Natural killer cell (primary cell): ENCODE measurements around the gene THSD8. TPM values are rescaled to one million over a fixed set of nuclear protein-coding genes. Genes with fewer than 3 reads are reported as not detected.
A peak's percentile ranks its signal among the peaks of the same experiment; 100 is the strongest.

Source experiments
- ATAC-seq, 3 donors: fragments of 150-1000 bp in 2 of 3; fragments of 200-7000 bp in 1 of 3; cut with Tn5 transposase; 1 replicate in 1 of 3; 2 replicates in 2 of 3; pipeline ENCODE4 v1.10.0; 2021; ENCODE audit warnings: mild to moderate bottlenecking in 2 of 3, moderate library complexity in 2 of 3
- DNase-seq, 2 donors: peaks; one replicate each; pipeline versions ENCODE4 v3.0.0 to v3.0.0-alpha.2; 2013 to 2021; ENCODE audit warnings: mixed read lengths in 1 of 2
- H3K27ac ChIP-seq: one replicate; pipeline ENCODE4 v1.5.1; 2013; ENCODE audit warnings: mild to moderate bottlenecking, low read length
- H3K27me3 ChIP-seq: one replicate; pipeline ENCODE4 v1.6.1; 2013; ENCODE audit warnings: low read length; ENCODE audit not compliant: control insufficient read depth, insufficient read depth
- H3K36me3 ChIP-seq: one replicate; pipeline ENCODE4 v1.6.1; 2013; ENCODE audit warnings: low read length; ENCODE audit not compliant: control insufficient read depth, insufficient read depth
- H3K4me1 ChIP-seq: one replicate; pipeline ENCODE4 v1.6.1; 2013; ENCODE audit warnings: low read length; ENCODE audit not compliant: control insufficient read depth, insufficient read depth
- H3K4me3 ChIP-seq: one replicate; pipeline ENCODE4 v1.5.1; 2013; ENCODE audit warnings: low read length
- H3K9me3 ChIP-seq: one replicate; pipeline ENCODE4 v1.6.1; 2013; ENCODE audit warnings: low read length; ENCODE audit not compliant: control insufficient read depth, insufficient read depth
- H3K27ac Mint-ChIP-seq, 2 donors: one replicate each; pipeline ENCODE4 v1.8.0; 2022; ENCODE audit warnings: mild to moderate bottlenecking in 2 of 2, mixed read lengths in 2 of 2, moderate library complexity in 1 of 2
- H3K27me3 Mint-ChIP-seq, 2 donors: one replicate each; pipeline ENCODE4 v1.8.0; 2022; ENCODE audit warnings: low read depth in 2 of 2, mixed read lengths in 2 of 2
- H3K36me3 Mint-ChIP-seq: one replicate; pipeline ENCODE4 v1.8.0; 2022; ENCODE audit warnings: mixed read lengths
- H3K4me1 Mint-ChIP-seq, 2 donors: one replicate each; pipeline ENCODE4 v1.8.0; 2022; ENCODE audit warnings: mixed read lengths in 2 of 2
- H3K4me3 Mint-ChIP-seq: one replicate; pipeline ENCODE4 v1.8.0; 2022; ENCODE audit warnings: mild to moderate bottlenecking, moderate library complexity, mixed read lengths
- H3K9me3 Mint-ChIP-seq, 2 donors: one replicate each; pipeline ENCODE4 v1.8.0; 2022; ENCODE audit warnings: mixed read lengths in 2 of 2
- CTCF ChIP-seq: fragments of 200-600 bp; IDR thresholded peaks from one replicate; pipeline ENCODE4 v1.8.0; 2022; ENCODE audit warnings: antibody characterized with exemption
- WGBS: methylation state at CpG from one replicate; pipeline ENCODE4 v1.1.7; 2013; ENCODE audit warnings: missing lambda C conversion rate; ENCODE audit not compliant: insufficient coverage; 5-methylcytosine and 5-hydroxymethylcytosine counted together
- intact Hi-C: fragments of 100-400 bp; cut with micrococcal nuclease; formaldehyde crosslinking; loops from one replicate; pipeline ENCODE4 v1.14.2; 2022
- total RNA-seq, 4 donors: library from RNA; stranded (reverse); fragments of 120-200 nt in 1 of 4; gene quantifications; one replicate each; pipeline versions ENCODE4 v1.2.3 to v1.2.4, GENCODE V29; 2013 to 2022

THSD8 gene
- total RNA-seq, 3 donors from 2014 or later (not counting 1 experiment from before 2014, with no cell fraction given) = 1.7 to 2.8 (median 2.2) TPM

- H3K9me3 ChIP-seq = peaks cover 7% of the 10 kb centered on the region
- Mint-ChIP-seq H3K27me3 (peaks cover 58 to 62% of the 10 kb centered on the region in 2 donors), H3K9me3 (peaks cover 0 to 2% of the 10 kb centered on the region in 2 donors), H3K27ac (no peak overlapping the region), H3K36me3 (no peaks in the 10 kb centered on the region), H3K4me3 (peak overlapping the region; percentile 67), H3K4me1 (peaks cover 24 to 44% of the 10 kb centered on the region in 2 donors)
- ATAC-seq (no peak), DNase-seq (peak in 1 of 2 donors; percentile 58)
- peaks cover 84% of the 10 kb centered on the region for H3K27me3 ChIP-seq
- H3K36me3 ChIP-seq = no peaks in the 10 kb centered on the region
- TF ChIP-seq CTCF = no peak
- WGBS = 16% methylated on average over 39 of the region's 39 CpGs
- H3K27ac ChIP-seq = no peak overlapping the region
- intact Hi-C loops = no loop called here
- peaks cover 42% of the 10 kb centered on the region for H3K4me1 ChIP-seq
- no peak overlapping the region for H3K4me3 ChIP-seq
Measured at GRCh38 chr19:12834976-12835757, 33.3 kb downstream of the THSD8 start.

GRCh38 chr19:12836529-12836863, 34.6 kb downstream of the THSD8 start:
- H3K27me3 ChIP-seq = peaks cover 85% of the 10 kb centered on the region
- no peak overlapping the region for H3K4me3 ChIP-seq
- peaks cover 12% of the 10 kb centered on the region for H3K9me3 ChIP-seq
- H3K27ac ChIP-seq = no peak overlapping the region
- peaks cover 54% of the 10 kb centered on the region for H3K4me1 ChIP-seq
- peaks cover 58 to 62% of the 10 kb centered on the region in 2 donors for H3K27me3 Mint-ChIP-seq
- intact Hi-C loops = no loop called here
- H3K36me3 ChIP-seq = no peaks in the 10 kb centered on the region
- DNase-seq = no peak
- no peak overlapping the region for H3K27ac Mint-ChIP-seq
- no peaks in the 10 kb centered on the region for H3K36me3 Mint-ChIP-seq
- ATAC-seq = no peak
- WGBS = 15% methylated on average over 6 of the region's 6 CpGs
- peak overlapping the region; percentile 41 for H3K4me3 Mint-ChIP-seq
- H3K9me3 Mint-ChIP-seq = peaks cover 0 to 2% of the 10 kb centered on the region in 2 donors
- TF ChIP-seq CTCF = no peak
- H3K4me1 Mint-ChIP-seq = peaks cover 33 to 56% of the 10 kb centered on the region in 2 donors

- WGBS = 76% methylated on average over 4 of the region's 4 CpGs
- H3K4me3 Mint-ChIP-seq = no peak overlapping the region
- peaks cover 52% of the 10 kb centered on the region for H3K4me1 ChIP-seq
Measured at GRCh38 chr19:12837225-12837624, 35.4 kb downstream of the THSD8 start.

More at GRCh38 chr19:12837225-12837624, 35.4 kb downstream of the THSD8 start:
- H3K27me3 Mint-ChIP-seq = peaks cover 55 to 61% of the 10 kb centered on the region in 2 donors
- H3K27ac Mint-ChIP-seq = no peak overlapping the region
- H3K4me1 Mint-ChIP-seq = peaks cover 25 to 53% of the 10 kb centered on the region in 2 donors
- ATAC-seq (no peak), DNase-seq (no peak)
- intact Hi-C loops = no loop called here
- H3K27ac ChIP-seq = no peak overlapping the region
- no peaks in the 10 kb centered on the region for H3K36me3 ChIP-seq
- H3K36me3 Mint-ChIP-seq = no peaks in the 10 kb centered on the region
- H3K27me3 ChIP-seq = peaks cover 79% of the 10 kb centered on the region
- peaks cover 12% of the 10 kb centered on the region for H3K9me3 ChIP-seq
- no peak for TF ChIP-seq CTCF
- H3K4me3 ChIP-seq = no peak overlapping the region
- H3K9me3 Mint-ChIP-seq = peaks cover 0 to 2% of the 10 kb centered on the region in 2 donors
